K562 (cell line): ENCODE data around the gene EFHD2. TPM values are rescaled to one million over a fixed set of nuclear protein-coding genes. Genes with fewer than 3 reads are reported as not detected.

ENCODE experiments used
- ATAC-seq: fragments of 200-7000 bp; cut with Tn5 transposase; 3 replicates; pipeline ENCODE4 v1.9.1; 2020; ENCODE audit warnings: moderate library complexity
- Bru-seq: library from RNA; stranded (reverse); fragments of 400-500 nt; gene quantifications from one replicate; lab custom pipeline; 2021; lab: Mats Ljungman, UMichigan
- BruChase-seq, 2 experiments: library from RNA; stranded (reverse); fragments of 400-500 nt; gene quantifications; one replicate each; lab custom pipeline; 2021; lab: Mats Ljungman, UMichigan
- BruUV-seq: library from RNA; stranded (reverse); fragments of 400-500 nt; replicated peaks from 2 replicates; lab custom pipeline; 2021; lab: Mats Ljungman, UMichigan
- CTCF ChIA-PET: fragments of 300-600 bp; formaldehyde crosslinking; extraction: SDS; loops from one replicate; lab custom pipeline; 2021; ENCODE audit warnings: low intra/inter-chr PET ratio; lab: Yijun Ruan, JAX
- POLR2A ChIA-PET: fragments of 300-600, 350-650 bp; sonication (Branson Sonifier 250); formaldehyde crosslinking; extraction: SDS; loops from one replicate; lab custom pipeline; 2021; ENCODE audit warnings: antibody characterized with exemption, inconsistent platforms; lab: Yijun Ruan, JAX
- DNase-seq, 4 experiments: peaks; one replicate each; pipeline versions ENCODE4 v3.0.0 to v3.0.0-alpha.2; 2011 to 2018; ENCODE audit warnings: low spot score in 3 of 4, mixed read lengths in 3 of 4; ENCODE audit errors: extremely low read depth in 1 of 4
- FAIRE-seq: peaks from 2 replicates; lab custom pipeline; 2011; peaks lifted over from hg19 to GRCh38; lab: Jason Lieb, UNC
- H2AFZ ChIP-seq: 2 replicates; pipeline ENCODE4 v1.6.0; 2011; ENCODE audit warnings: low read depth, low read length, control low read depth, inconsistent platforms
- H3K27ac ChIP-seq: fragments of 200-600 bp; 3 replicates; pipeline ENCODE4 v1.8.0; 2011; ENCODE audit warnings: low read depth, mild to moderate bottlenecking, control low read depth, inconsistent platforms, low read length, moderate library complexity, mixed read lengths; ENCODE audit errors: extremely low read depth
- H3K27me3 ChIP-seq, 2 experiments: fragments of 300-600 bp in 1 of 2; 2 replicates in 1 of 2; 3 replicates in 1 of 2; pipeline versions ENCODE4 v1.6.0 to v1.8.0; 2011; ENCODE audit warnings: inconsistent platforms in 2 of 2, low read length in 2 of 2, mild to moderate bottlenecking in 1 of 2, mixed read lengths in 1 of 2, moderate library complexity in 1 of 2; ENCODE audit not compliant: control insufficient read depth in 2 of 2, insufficient read depth in 2 of 2
- H3K36me3 ChIP-seq: fragments of 300-600 bp; 3 replicates; pipeline ENCODE4 v1.8.0; 2011; ENCODE audit warnings: mild to moderate bottlenecking, low read length, inconsistent platforms; ENCODE audit not compliant: control insufficient read depth, insufficient read depth
- H3K4me1 ChIP-seq, 2 experiments: fragments of 200-600 bp in 1 of 2; replicated peaks in 1 of 2; 2 replicates in 1 of 2; 3 replicates in 1 of 2; pipeline versions ENCODE4 v1.5.1 to v1.8.0; 2011; ENCODE audit warnings: inconsistent platforms in 2 of 2, low read length in 2 of 2, mild to moderate bottlenecking in 1 of 2, mixed read lengths in 1 of 2, moderate library complexity in 1 of 2; ENCODE audit not compliant: control insufficient read depth in 2 of 2, insufficient read depth in 2 of 2
- H3K4me2 ChIP-seq: 2 replicates; pipeline ENCODE4 v1.6.1; 2011; ENCODE audit warnings: low read length, control low read depth, inconsistent platforms, mixed read lengths; ENCODE audit not compliant: insufficient read depth
- H3K4me3 ChIP-seq: fragments of 200-600 bp; sonication (generic), shearing (Covaris generic); 2 replicates; pipeline ENCODE4 v1.5.1; 2016; ENCODE audit warnings: control low read depth, inconsistent platforms
- H3K79me2 ChIP-seq: fragments of 200-600 bp; 3 replicates; pipeline ENCODE4 v1.8.0; 2011; ENCODE audit warnings: low read length, inconsistent platforms; ENCODE audit not compliant: control insufficient read depth, insufficient read depth
- H3K9ac ChIP-seq, 2 experiments: 2 replicates each; pipeline versions ENCODE4 v1.6.0 to v1.6.1; 2011; ENCODE audit warnings: low read depth in 2 of 2, low read length in 2 of 2, control low read depth in 1 of 2, inconsistent platforms in 1 of 2, mild to moderate bottlenecking in 1 of 2, mixed read lengths in 1 of 2; ENCODE audit not compliant: insufficient read depth in 1 of 2
- H3K9me1 ChIP-seq: one replicate; pipeline ENCODE4 v1.6.0; 2011; ENCODE audit warnings: inconsistent platforms, mild to moderate bottlenecking, low read length, moderate library complexity; ENCODE audit not compliant: control insufficient read depth, insufficient read depth
- H3K9me3 ChIP-seq: replicated peaks from 2 replicates; pipeline ENCODE4 v1.5.1; 2011; ENCODE audit warnings: low read depth, low read length, inconsistent platforms; ENCODE audit not compliant: control insufficient read depth, insufficient read depth
- H4K20me1 ChIP-seq: replicated peaks from 2 replicates; pipeline ENCODE4 v1.6.1; 2011; ENCODE audit warnings: low read length, inconsistent platforms, mixed read lengths; ENCODE audit not compliant: control insufficient read depth, insufficient read depth
- CXXC5 ChIP-seq: fragments of 250-450 bp; sonication (Bioruptor Pico); IDR thresholded peaks from 2 replicates; pipeline ENCODE4 v1.8.0; 2022; ENCODE audit warnings: inconsistent platforms, mild to moderate bottlenecking, moderate library complexity
- ELF2 ChIP-seq: fragments of 250-450 bp; sonication (Bioruptor Pico); IDR thresholded peaks from 2 replicates; pipeline ENCODE4 v1.5.0; 2021; ENCODE audit warnings: mild to moderate bottlenecking
- ERF ChIP-seq: fragments of 450-650 bp; formaldehyde crosslinking; IDR thresholded peaks from 2 replicates; pipeline ENCODE4 v1.4.0; 2020; ENCODE audit warnings: mild to moderate bottlenecking, mixed read lengths
- ETS2 ChIP-seq: IDR thresholded peaks from 2 replicates; pipeline ENCODE4 v1.6.1; 2016; ENCODE audit warnings: borderline replicate concordance, missing genetic modification characterization, mild to moderate bottlenecking, moderate library complexity, missing compliant biosample characterization; ENCODE audit not compliant: poor library complexity, severe bottlenecking
- FOXJ3 ChIP-seq: sonication (generic); formaldehyde crosslinking; IDR thresholded peaks from 2 replicates; pipeline ENCODE4 v1.4.0; 2020; ENCODE audit warnings: mild to moderate bottlenecking, missing genetic modification reagents
- HEY1 ChIP-seq: fragments of 250-450 bp; sonication (Bioruptor Pico); IDR thresholded peaks from 2 replicates; pipeline ENCODE4 v1.5.0; 2020; ENCODE audit warnings: mild to moderate bottlenecking, moderate library complexity, borderline replicate concordance
- KAT7 ChIP-seq: sonication (generic); formaldehyde crosslinking; IDR thresholded peaks from 2 replicates; pipeline ENCODE4 v1.8.0; 2022; ENCODE audit warnings: missing genetic modification reagents, mild to moderate bottlenecking, borderline replicate concordance
- NR4A1 ChIP-seq, 2 experiments: fragments of 250-450 bp in 1 of 2; fragments of 450-650 bp in 1 of 2; sonication (Bioruptor Pico) in 1 of 2; IDR thresholded peaks; 2 replicates each; pipeline versions ENCODE4 v1.4.0 to v1.6.1; 2016 to 2020; ENCODE audit warnings: mild to moderate bottlenecking in 2 of 2, missing compliant biosample characterization in 1 of 2, missing genetic modification characterization in 1 of 2, moderate library complexity in 1 of 2
- TAF1 ChIP-seq: IDR thresholded peaks from 2 replicates; pipeline ENCODE4 v1.6.1; 2011; ENCODE audit warnings: mild to moderate bottlenecking, low read length, moderate library complexity; ENCODE audit not compliant: insufficient read depth, control insufficient read depth, severe bottlenecking; ENCODE audit errors: extremely low read depth
- TARDBP ChIP-seq: fragments of 450-650 bp; IDR thresholded peaks from 2 replicates; pipeline ENCODE4 v1.6.1; 2016
- TEAD1 ChIP-seq, 2 experiments: fragments of 450-650 bp in 1 of 2; sonication (generic) in 1 of 2; formaldehyde crosslinking; IDR thresholded peaks; 2 replicates each; pipeline versions ENCODE4 v1.4.0 to v1.8.0; 2020 to 2022; ENCODE audit warnings: mild to moderate bottlenecking in 2 of 2, missing genetic modification reagents in 1 of 2
- THRAP3 ChIP-seq: fragments of 450-650 bp; IDR thresholded peaks from 2 replicates; pipeline ENCODE4 v1.6.1; 2016; ENCODE audit warnings: mild to moderate bottlenecking, inconsistent platforms, borderline replicate concordance
- ZKSCAN8 ChIP-seq: fragments of 200-800 bp; sonication (Bioruptor generic); IDR thresholded peaks from 2 replicates; pipeline ENCODE4 v1.6.1; 2016; ENCODE audit warnings: missing genetic modification characterization, missing compliant biosample characterization
- ZNF24 ChIP-seq: fragments of 450-650 bp; IDR thresholded peaks from 2 replicates; pipeline ENCODE4 v1.6.1; 2016
- ZNF444 ChIP-seq: fragments of 250-450 bp; sonication (Bioruptor Pico); IDR thresholded peaks from 2 replicates; pipeline ENCODE4 v1.4.0; 2020; ENCODE audit warnings: mild to moderate bottlenecking, moderate library complexity
- ZSCAN29 ChIP-seq: fragments of 450-650 bp; IDR thresholded peaks from 2 replicates; pipeline ENCODE4 v1.6.1; 2017
- WGBS: fragments of 100-300 bp; shearing (Covaris generic); methylation state at CpG from one replicate; pipeline ENCODE4 v1.1.6; 2016; ENCODE audit warnings: low coverage, mixed read lengths; ENCODE audit not compliant: insufficient coverage; ENCODE audit errors: missing lambda C conversion rate; 5-methylcytosine and 5-hydroxymethylcytosine counted together
- in situ Hi-C: fragments of 300-500 bp; cut with MboI; formaldehyde crosslinking; loops from 4 replicates; pipeline ENCODE4 v1.15.0; 2018; ENCODE audit warnings: inconsistent platforms, mixed read lengths
- intact Hi-C: fragments of 100-400 bp; cut with micrococcal nuclease; formaldehyde crosslinking; loops from 2 replicates; pipeline ENCODE4 v1.14.2; 2022
- long read RNA-seq, 3 experiments: library from polyadenylated mRNA in 2 of 3; library from RNA in 1 of 3; unstranded in 2 of 3; stranded (forward) in 1 of 3; transcript quantifications; one replicate each; pipeline ENCODE4 v2.0.0, GENCODE V29; 2019 to 2022
- polyA minus RNA-seq, 3 experiments: library from RNA; depleted of rRNA, polyadenylated mRNA; stranded (reverse); fragments of >200 nt; gene quantifications; 2 replicates each; pipeline ENCODE4 v1.2.3, GENCODE V29; 2011
- polyA plus RNA-seq, 8 experiments: library from polyadenylated mRNA; depleted of rRNA in 4 of 8; stranded (reverse) in 5 of 8; unstranded in 3 of 8; fragments of >200 nt; fragmentation: Nextera tagmentation in 2 of 8; fragmentation: Illumina TruSeq in 1 of 8; extraction: Ambion mirVana in 2 of 8; extraction: Trizol in 1 of 8; gene quantifications; 2 replicates each; pipeline versions ENCODE4 v1.2.1 to v1.2.3, GENCODE V29; 2011 to 2014; ENCODE audit warnings: inconsistent platforms in 1 of 8, missing spikeins in 1 of 8
- total RNA-seq, 7 experiments: library from RNA; depleted of rRNA in 6 of 7; stranded (reverse); fragments of >200 nt in 6 of 7; fragmentation: Illumina TruSeq in 2 of 7; extraction: Trizol in 2 of 7; gene quantifications; 2 replicates each; pipeline versions ENCODE4 v1.2.1 to v1.2.3, GENCODE V29; 2011 to 2021; ENCODE audit warnings: low replicate concordance in 1 of 7

EFHD2 gene
- 5.8 and 18.8 TPM in 2 replicates for total RNA-seq (2011; cell fraction: chromatin; rRNA removed; ENCODE audit: low replicate concordance)
- total RNA-seq (2011; cell fraction: nucleolus; rRNA removed), result 14.5 and 18.0 TPM in 2 replicates
- 10.8 and 14.2 TPM in 2 replicates for total RNA-seq (2011; cell fraction: nucleoplasm; rRNA removed)
- total RNA-seq (2014; rRNA removed), result 53.6 and 62.9 TPM in 2 replicates
- total RNA-seq (2014; rRNA removed; fragmentation: Illumina TruSeq; extraction: Trizol), result 8.6 and 8.8 TPM in 2 replicates
- 25.2 and 27.9 TPM in 2 replicates for total RNA-seq (2015; rRNA removed; fragmentation: Illumina TruSeq; extraction: Trizol)
- 64.3 and 70.0 TPM in 2 replicates for total RNA-seq (2021)
- polyA plus RNA-seq (2011; rRNA removed), result 19.7 and 22.8 TPM in 2 replicates
- 25.0 and 52.4 TPM in 2 replicates for polyA plus RNA-seq (2011; cell fraction: cytosol; rRNA removed)
- polyA plus RNA-seq (2011; cell fraction: nucleus; rRNA removed), result 15.0 and 24.5 TPM in 2 replicates
- 38.1 and 44.7 TPM in 2 replicates for polyA plus RNA-seq (2012)
- polyA plus RNA-seq (2014; fragmentation: Illumina TruSeq; extraction: Trizol), result 26.1 and 40.7 TPM in 2 replicates
- 1 to 10 TPM; 1.7 to 1.8 TPM for polyA plus RNA-seq (2014; fragmentation: Nextera tagmentation; extraction: Ambion mirVana)
- 62.3 and 73.5 TPM in 2 replicates for polyA plus RNA-seq (2014; rRNA removed)
- 5.5 and 6.9 TPM in 2 replicates for polyA minus RNA-seq (2011; rRNA and poly(A)+ RNA removed)
- polyA minus RNA-seq (2011; cell fraction: cytosol; rRNA and poly(A)+ RNA removed), result 16.4 and 20.5 TPM in 2 replicates
- 4.4 and 5.1 TPM in 2 replicates for polyA minus RNA-seq (2011; cell fraction: nucleus; rRNA and poly(A)+ RNA removed)
- percentile 71 among the genes with signal in this experiment for Bru-seq, nascent RNA
- percentile 61 among the genes with signal in this experiment for BruChase-seq, experiment 1, labeled RNA remaining after a 2-hour chase
- BruChase-seq, experiment 2, labeled RNA remaining after a 6-hour chase, result percentile 61 among the genes with signal in this experiment
- long read RNA-seq, experiment 1, transcript EFHD2-201 (4 exons, 2,419 nt), result major isoform, 125 of 235 reads
- long read RNA-seq, experiment 1, partial matches to known transcripts, result 74 of 235 reads
- long read RNA-seq, experiment 1, other reads (novel, unspliced or antisense), result 36 of 235 reads
- long read RNA-seq, experiment 2, transcript EFHD2-201 (4 exons, 2,419 nt), result major isoform, 40 of 77 reads
- long read RNA-seq, experiment 2, partial matches to known transcripts, result 31 of 77 reads
- long read RNA-seq, experiment 2, other reads (novel, unspliced or antisense), result 6 of 77 reads
- long read RNA-seq, experiment 3, partial matches to known transcripts, result 0 of 4 reads
- long read RNA-seq, experiment 3, other reads (novel, unspliced or antisense), result 2 of 4 reads

DNA sequence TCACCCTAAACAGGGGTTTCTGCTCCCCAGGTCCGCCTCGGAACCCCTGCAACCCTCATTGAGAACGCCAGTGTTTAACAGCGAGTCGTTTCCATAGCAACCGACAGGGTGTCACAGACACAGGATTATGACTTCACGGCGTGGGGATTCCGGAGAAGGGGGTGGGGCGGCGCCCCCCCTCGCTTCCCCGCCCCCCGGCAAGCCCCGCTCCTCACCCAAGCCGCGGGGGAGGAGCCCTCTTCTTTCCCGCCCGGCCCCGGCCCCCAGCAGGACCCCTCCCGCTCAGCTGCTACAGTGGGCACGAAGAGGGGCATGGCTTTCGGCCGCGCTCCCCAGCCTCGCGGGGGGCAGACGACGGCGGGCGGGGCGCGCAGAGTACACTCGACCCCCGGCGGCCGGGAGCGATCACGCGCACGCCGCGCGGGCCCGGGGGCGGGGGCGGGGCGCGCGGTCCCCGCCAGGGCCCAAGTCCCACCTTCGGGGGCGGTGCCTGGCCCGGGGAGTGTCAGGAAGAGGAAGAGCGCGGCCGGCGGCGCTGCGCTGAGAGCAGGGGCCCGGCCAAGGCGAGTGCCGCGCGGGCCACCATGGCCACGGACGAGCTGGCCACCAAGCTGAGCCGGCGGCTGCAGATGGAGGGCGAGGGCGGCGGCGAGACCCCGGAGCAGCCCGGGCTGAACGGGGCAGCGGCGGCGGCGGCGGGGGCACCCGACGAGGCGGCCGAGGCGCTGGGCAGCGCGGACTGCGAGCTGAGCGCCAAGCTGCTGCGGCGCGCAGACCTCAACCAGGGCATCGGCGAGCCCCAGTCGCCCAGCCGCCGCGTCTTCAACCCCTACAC lies at the start of gene EFHD2:
TSS of gene EFHD2 (plus strand) at position 501 of the 835 bp plus-strand sequence. CDS start at position 585, 84 bp downstream.
- peak within 1 kb of the TSS; percentile 87 for H3K4me3 ChIP-seq
- peaks cover 3 to 14% of the 10 kb centered on the region in 2 experiments; a peak in 4 of 5 replicates for H3K27me3 ChIP-seq
- intact Hi-C loops, result no loop called here
- under 1% methylated on average over 49 of the region's 99 CpGs for WGBS
- peak within 1 kb of the TSS; percentile 64 to 95 for H3K9ac ChIP-seq
- no peaks in the 10 kb centered on the region for H3K9me3 ChIP-seq
- peak within 1 kb of the TSS; percentile 82 for H3K4me2 ChIP-seq
- ATAC-seq (peak; percentile 97), FAIRE-seq (peak; percentile 75), DNase-seq (peak; percentile 93 to 98 (median 95))
- peaks cover 29% of the 10 kb centered on the region for H3K79me2 ChIP-seq
- H2AFZ ChIP-seq, result peak within 1 kb of the TSS; percentile 84
- H3K4me1 ChIP-seq, result peaks cover 21 to 44% of the 10 kb centered on the region in 2 experiments; a peak in 4 of 5 replicates
- H3K36me3 ChIP-seq, result peaks cover 19% of the 10 kb centered on the region; the same call in 1 of the 3 replicates
- H3K9me1 ChIP-seq, result no peaks in the 10 kb centered on the region
- POLR2A ChIA-PET, result interaction anchor here (1.0 to 1.3 kb wide), 2 partner anchors 10 to 11 kb away, joined by 4 to 5 read pairs; no protein-coding TSS in a partner anchor
- CTCF ChIA-PET, result no interaction called here
- peak within 1 kb of the TSS; percentile 74 for H3K27ac ChIP-seq
- BruUV-seq, result no TSS peak
- H4K20me1 ChIP-seq, result peaks cover 9% of the 10 kb centered on the region
- in situ Hi-C loops, result no loop called here
- peak; percentile 75; the same call in 1 of the 2 replicates for TF ChIP-seq FOXJ3 (CRISPR knock-in tag)
- 0 out of 2 replicates have a peak, but pooled peaks have one; percentile 39 for TF ChIP-seq TARDBP
- peak in 1 of 2 experiments; percentile 71; a peak in 2 of 4 replicates for TF ChIP-seq TEAD1 (CRISPR knock-in tag; IDR thresholded peaks at IDR 0.05)
- TF ChIP-seq TAF1, result no peak
- no peak for TF ChIP-seq ZKSCAN8
- TF ChIP-seq CXXC5 (CRISPR knock-in tag), result peak; percentile 76
- 0 out of 2 replicates have a peak, but pooled peaks have one; percentile 52 for TF ChIP-seq ZNF24
- no peak for TF ChIP-seq HEY1
- TF ChIP-seq THRAP3, result no peak
- TF ChIP-seq NR4A1 (CRISPR knock-in tag; IDR thresholded peaks at IDR 0.05), result no peak
- 0 out of 2 replicates have a peak, but pooled peaks have one; percentile 61 for TF ChIP-seq NR4A1 (tag; IDR thresholded peaks at IDR 0.05)
- peak; percentile 75; the same call in 1 of the 2 replicates for TF ChIP-seq ELF2 (CRISPR knock-in tag)
- TF ChIP-seq ZSCAN29, result no peak
- 0 out of 2 replicates have a peak, but pooled peaks have one; percentile 74 for TF ChIP-seq ERF (CRISPR knock-in tag)
- TF ChIP-seq ZNF444 (CRISPR knock-in tag), result no peak
- TF ChIP-seq ETS2, result peak; percentile 56
- TF ChIP-seq KAT7 (CRISPR knock-in tag), result no peak
